A549 (cell line): ENCODE data around the gene MXD4. TPM values are rescaled to one million over a fixed set of nuclear protein-coding genes. Genes with fewer than 3 reads are reported as not detected.

ENCODE experiments used
- ATAC-seq, 2 experiments: fragments of 200-7000 bp in 1 of 2; fragments of >200 bp in 1 of 2; cut with Nextera tagmentation in 1 of 2; cut with Tn5 transposase in 1 of 2; 3 replicates each; pipeline versions ENCODE4 v1.8.0 to v1.9.1; 2018 to 2020; ENCODE audit warnings: mild to moderate bottlenecking in 1 of 2, moderate library complexity in 1 of 2
- CTCF ChIA-PET: fragments of 300-600 bp; sonication (Branson Sonifier 250); formaldehyde crosslinking; extraction: SDS; loops from one replicate; lab custom pipeline; 2021; ENCODE audit warnings: antibody characterized with exemption, inconsistent platforms; lab: Yijun Ruan, JAX
- POLR2A ChIA-PET: fragments of 350-600 bp; formaldehyde crosslinking; extraction: SDS; loops from one replicate; lab custom pipeline; 2021; ENCODE audit warnings: antibody characterized with exemption, inconsistent platforms; lab: Yijun Ruan, JAX
- DNase-seq, 2 experiments: peaks; one replicate each; pipeline versions ENCODE4 v3.0.0 to v3.0.0-alpha.2; 2011 to 2016; ENCODE audit warnings: low read depth in 1 of 2, low spot score in 1 of 2
- FAIRE-seq: peaks from 2 replicates; lab custom pipeline; 2011; peaks lifted over from hg19 to GRCh38; lab: Jason Lieb, UNC
- H3K27ac ChIP-seq, 2 experiments: fragments of >200 bp; sonication (Bioruptor Twin); formaldehyde crosslinking; 3 replicates each; pipeline ENCODE4 v1.5.1; 2016 to 2017
- H3K4me1 ChIP-seq: fragments of >200 bp; sonication (Bioruptor Twin); formaldehyde crosslinking; 3 replicates; pipeline ENCODE4 v1.6.1; 2016
- H3K4me2 ChIP-seq: fragments of >200 bp; sonication (Bioruptor Twin); formaldehyde crosslinking; 3 replicates; pipeline ENCODE4 v1.6.1; 2016
- H3K4me3 ChIP-seq: fragments of >200 bp; sonication (Bioruptor Twin); formaldehyde crosslinking; 3 replicates; pipeline ENCODE4 v1.5.1; 2016
- H3K9me3 ChIP-seq: fragments of >200 bp; sonication (Bioruptor Twin); formaldehyde crosslinking; 3 replicates; pipeline ENCODE4 v1.6.1; 2016
- CBX8 ChIP-seq: fragments of 200-600 bp; sonication (generic); IDR thresholded peaks from 2 replicates; pipeline ENCODE4 v1.6.1; 2016
- CHD4 ChIP-seq: fragments of 200-600 bp; sonication (generic); IDR thresholded peaks from 2 replicates; pipeline ENCODE4 v1.6.1; 2016; ENCODE audit warnings: antibody characterized with exemption, mild to moderate bottlenecking, borderline replicate concordance
- CTCF ChIP-seq: fragments of >200 bp; sonication (Bioruptor Twin); formaldehyde crosslinking; IDR thresholded peaks from 3 replicates; pipeline ENCODE4 v1.5.1; 2016
- FOXS1 ChIP-seq: fragments of 250-450 bp; sonication (Bioruptor Pico); IDR thresholded peaks from 2 replicates; pipeline ENCODE4 v1.5.0; 2020; ENCODE audit warnings: mild to moderate bottlenecking, moderate library complexity
- GATA3 ChIP-seq: IDR thresholded peaks from 2 replicates; pipeline ENCODE4 v1.6.1; 2012; ENCODE audit warnings: borderline replicate concordance
- HOXB13 ChIP-seq: fragments of 250-450 bp; sonication (Bioruptor Pico); IDR thresholded peaks from 2 replicates; pipeline ENCODE4 v1.5.0; 2020; ENCODE audit warnings: low read depth, mild to moderate bottlenecking, moderate library complexity
- HOXB5 ChIP-seq: fragments of 250-450 bp; sonication (Bioruptor Pico); IDR thresholded peaks from 2 replicates; pipeline ENCODE4 v1.5.0; 2020; ENCODE audit warnings: mild to moderate bottlenecking, moderate library complexity
- NR3C1 ChIP-seq: fragments of >200 bp; sonication (Bioruptor Twin); formaldehyde crosslinking; IDR thresholded peaks from 3 replicates; pipeline ENCODE4 v1.6.1; 2017
- RAD21 ChIP-seq, 2 experiments: fragments of >200 bp in 1 of 2; sonication (Bioruptor Twin) in 1 of 2; formaldehyde crosslinking in 1 of 2; IDR thresholded peaks in 1 of 2; conservative IDR thresholded peaks in 1 of 2; 2 replicates in 1 of 2; 3 replicates in 1 of 2; pipeline ENCODE4 v1.6.1; 2012 to 2018; ENCODE audit warnings: inconsistent platforms in 1 of 2
- SMC3 ChIP-seq: fragments of >200 bp; sonication (Bioruptor Twin); formaldehyde crosslinking; IDR thresholded peaks from 3 replicates; pipeline ENCODE4 v1.6.1; 2018; ENCODE audit warnings: inconsistent platforms
- SREBF2 ChIP-seq: fragments of 450-650 bp; IDR thresholded peaks from 2 replicates; pipeline ENCODE4 v1.6.1; 2014; ENCODE audit warnings: mild to moderate bottlenecking, moderate library complexity
- ZC3H11A ChIP-seq: fragments of 450-650 bp; IDR thresholded peaks from 2 replicates; pipeline ENCODE4 v1.6.1; 2014; ENCODE audit warnings: antibody characterized with exemption, mild to moderate bottlenecking
- ZFP36 ChIP-seq: fragments of 450-650 bp; IDR thresholded peaks from 2 replicates; pipeline ENCODE4 v1.6.1; 2014; ENCODE audit warnings: borderline replicate concordance; ENCODE audit not compliant: partially characterized antibody
- WGBS: methylation state at CpG from one replicate; pipeline ENCODE4 v1.1.6; 2017; ENCODE audit errors: missing lambda C conversion rate; 5-methylcytosine and 5-hydroxymethylcytosine counted together
- polyA plus RNA-seq, 4 experiments: library from polyadenylated mRNA; depleted of rRNA in 3 of 4; stranded (reverse); fragments of >200 nt; fragmentation: RNase III in 1 of 4; extraction: RNeasy Plus Mini Kit Qiagen cat#74134 plus additional on column Dnase treatment in 1 of 4; gene quantifications; 2 replicates in 3 of 4; 3 replicates in 1 of 4; pipeline ENCODE4 v1.2.3, GENCODE V29; 2011 to 2017

Gene MXD4
- polyA plus RNA-seq, 2 of the 4 experiments (the other 2 are of a cell fraction), result 10.8 to 18.5 TPM

- FAIRE-seq (no peak), DNase-seq (no peak), ATAC-seq (peak; percentile 54 to 68; a peak in 4 of 6 replicates)
- Histone ChIP-seq H3K9me3 (no peaks in the 10 kb centered on the region), H3K4me1 (no peaks in the 10 kb centered on the region), H3K4me3 (no peak overlapping the region), H3K4me2 (no peak overlapping the region), H3K27ac (no peak overlapping the region)
- POLR2A ChIA-PET, result no interaction called here
- 80% methylated on average over 9 of the region's 10 CpGs for WGBS
- CTCF ChIA-PET, result interaction anchor here (0.5 to 1.0 kb wide), 3 partner anchors 31 to 181 kb away, joined by 3 to 4 read pairs (median 3); no protein-coding TSS in a partner anchor
- TF ChIP-seq RAD21 (conservative IDR thresholded peaks at IDR 0.05 in 1 of 2, IDR thresholded peaks at IDR 0.05 in 1 of 2) (peak in 1 of 2 experiments; percentile 17; a peak in 1 of 5 replicates), SMC3 (no peak)
These were observed 19.9 kb upstream of the MXD4 start for GRCh38 chr4:2281575-2282343.

- H3K4me2 ChIP-seq, result no peak overlapping the region
- ATAC-seq (no peak), DNase-seq (no peak)
- 80% methylated on average over 13 of the region's 13 CpGs for WGBS
- CTCF ChIA-PET, result interaction anchor here (1.2 kb wide), 1 partner anchor 9 kb away, joined by 3 read pairs; no protein-coding TSS in a partner anchor
- TF ChIP-seq SREBF2 (no peak), SMC3 (peak; percentile 32), RAD21 (conservative IDR thresholded peaks at IDR 0.05 in 1 of 2, IDR thresholded peaks at IDR 0.05 in 1 of 2) (peak; percentile 24 to 32; a peak in 2 of 5 replicates), CHD4 (no peak), CTCF (peak; percentile 15; the same call in 1 of the 3 replicates), HOXB5 (CRISPR knock-in tag) (no peak), FOXS1 (CRISPR knock-in tag) (no peak)
- TF ChIP-seq, all 56 proteins: peak for 3
- Histone ChIP-seq H3K4me1 (no peaks in the 10 kb centered on the region), H3K27ac (no peak overlapping the region), H3K9me3 (no peaks in the 10 kb centered on the region), H3K4me3 (no peak overlapping the region)
- FAIRE-seq, result no peak
- POLR2A ChIA-PET, result no interaction called here
These were observed 18.8 kb upstream of the MXD4 start for GRCh38 chr4:2280531-2281300.

- FAIRE-seq (no peak), ATAC-seq (no peak), DNase-seq (no peak)
- TF ChIP-seq GATA3, result no peak
- POLR2A ChIA-PET, result no interaction called here
- CTCF ChIA-PET, result interaction anchor here (1.1 kb wide), 1 partner anchor 15 kb away, joined by 3 read pairs; no protein-coding TSS in a partner anchor
- H3K9me3 ChIP-seq, result no peaks in the 10 kb centered on the region
- H3K27ac ChIP-seq, result no peak overlapping the region
- no peak overlapping the region for H3K4me2 ChIP-seq
- 84% methylated on average over 9 of the region's 9 CpGs for WGBS
- H3K4me1 ChIP-seq, result no peaks in the 10 kb centered on the region
- no peak overlapping the region for H3K4me3 ChIP-seq
These were observed 16.0 kb upstream of the MXD4 start for GRCh38 chr4:2277956-2278355.

GRCh38 chr4:2276581-2277325, 14.8 kb upstream of the MXD4 start:
- ATAC-seq (no peak), FAIRE-seq (no peak), DNase-seq (no peak)
- Histone ChIP-seq H3K4me1 (no peaks in the 10 kb centered on the region), H3K4me3 (no peak overlapping the region), H3K9me3 (no peaks in the 10 kb centered on the region), H3K27ac (no peak overlapping the region), H3K4me2 (no peak overlapping the region)
- ChIA-PET CTCF (no interaction called here), POLR2A (no interaction called here)
- TF ChIP-seq CHD4, result no peak
- TF ChIP-seq FOXS1 (CRISPR knock-in tag), result no peak
- TF ChIP-seq CBX8, result no peak
- no peak for TF ChIP-seq NR3C1
- no peak for TF ChIP-seq HOXB13 (CRISPR knock-in tag)
- no peak for TF ChIP-seq HOXB5 (CRISPR knock-in tag)
- no peak for TF ChIP-seq ZC3H11A
- no peak for TF ChIP-seq ZFP36
- TF ChIP-seq, all 56 proteins: peak for 0
- 89% methylated on average over 29 of the region's 30 CpGs for WGBS
